ENCODE results near the gene MNT.

MNT gene

GRCh38 chr17:2379489-2380225 is 21.2 kb downstream of the MNT start:
- no peak for DNase-seq

GRCh38 chr17:2378905-2379304 is 22.0 kb downstream of the MNT start:
- no peak for DNase-seq

GRCh38 chr17:2377659-2378058 is 23.2 kb downstream of the MNT start:
- no peak for DNase-seq

- DNase-seq: no peak
Measured at GRCh38 chr17:2376107-2376506, 24.8 kb downstream of the MNT start.

GRCh38 chr17:2375406-2375805 is 25.5 kb downstream of the MNT start:
- no peak for DNase-seq

GRCh38 chr17:2374549-2375285 is 26.1 kb downstream of the MNT start:
- no peak for DNase-seq

- no peak for DNase-seq
Measured at GRCh38 chr17:2373179-2373578, 27.7 kb downstream of the MNT start.

GRCh38 chr17:2372681-2373080 is 28.2 kb downstream of the MNT start:
- DNase-seq: no peak

GRCh38 chr17:2372180-2372579 is 28.7 kb downstream of the MNT start:
- DNase-seq: no peak

GRCh38 chr17:2371183-2372130 is 29.4 kb downstream of the MNT start:
- no peak for DNase-seq

- no peak for DNase-seq
Measured at GRCh38 chr17:2370211-2370589, 30.7 kb downstream of the MNT start.

GRCh38 chr17:2369551-2370210 is 31.2 kb downstream of the MNT start:
- no peak for DNase-seq

- DNase-seq: no peak
Measured at GRCh38 chr17:2369039-2369438, 31.8 kb downstream of the MNT start.

- DNase-seq: no peak
Measured at GRCh38 chr17:2368359-2368758, 32.5 kb downstream of the MNT start.

- DNase-seq: no peak
Measured at GRCh38 chr17:2366747-2367494, 33.9 kb downstream of the MNT start.

- no peak for DNase-seq
Measured at GRCh38 chr17:2365132-2365531, 35.7 kb downstream of the MNT start.

GRCh38 chr17:2364763-2365116 is 36.1 kb downstream of the MNT start:
- no peak for DNase-seq

GRCh38 chr17:2363851-2364762 is 36.8 kb downstream of the MNT start:
- no peak for DNase-seq

- no peak for DNase-seq
Measured at GRCh38 chr17:2363318-2363717, 37.5 kb downstream of the MNT start.

- DNase-seq: no peak
Measured at GRCh38 chr17:2362881-2363280, 38.0 kb downstream of the MNT start.

- no peak for DNase-seq
Measured at GRCh38 chr17:2362416-2362815, 38.4 kb downstream of the MNT start.
